ENCODE data around the gene MANSC1.
"Not testable (repeated sequence)": the region's sequence is repeated elsewhere in the genome, so short reads cannot be mapped to it uniquely, and the experiment has no call there.

MANSC1 gene

DNA sequence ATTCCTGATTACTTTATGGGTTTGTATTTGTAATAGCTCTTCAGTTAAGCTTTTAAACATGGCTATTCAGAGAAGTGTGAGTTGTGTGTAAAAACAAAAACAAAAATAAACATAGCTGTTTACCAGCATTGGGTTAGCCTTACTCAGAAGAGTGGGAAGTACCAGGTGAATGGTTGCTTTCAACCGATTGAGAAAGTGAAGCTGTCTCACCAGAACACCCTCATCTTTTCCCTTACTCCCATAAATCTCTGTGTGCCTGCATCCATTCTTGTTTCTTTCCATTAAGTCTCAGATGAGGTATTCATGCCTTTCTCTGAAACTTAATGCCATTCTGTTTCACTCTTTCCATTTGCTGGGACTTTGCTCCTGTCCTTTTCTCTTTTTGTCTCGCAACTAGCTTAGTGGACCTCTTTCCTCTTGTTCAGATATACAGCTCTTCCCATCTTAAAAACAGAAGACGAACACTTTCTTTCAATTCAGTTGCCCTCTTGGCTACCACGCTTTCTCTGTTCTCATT is 17.5 kb upstream of the MANSC1 start:
- no peak for DNase-seq
- in situ Hi-C loops (cut with HindIII; ENCODE audit: low pct_ligation_motif_present, low pct_unique_long_range_greater_than_20kb, low sequenced_read_pairs): no loop called here

DNA sequence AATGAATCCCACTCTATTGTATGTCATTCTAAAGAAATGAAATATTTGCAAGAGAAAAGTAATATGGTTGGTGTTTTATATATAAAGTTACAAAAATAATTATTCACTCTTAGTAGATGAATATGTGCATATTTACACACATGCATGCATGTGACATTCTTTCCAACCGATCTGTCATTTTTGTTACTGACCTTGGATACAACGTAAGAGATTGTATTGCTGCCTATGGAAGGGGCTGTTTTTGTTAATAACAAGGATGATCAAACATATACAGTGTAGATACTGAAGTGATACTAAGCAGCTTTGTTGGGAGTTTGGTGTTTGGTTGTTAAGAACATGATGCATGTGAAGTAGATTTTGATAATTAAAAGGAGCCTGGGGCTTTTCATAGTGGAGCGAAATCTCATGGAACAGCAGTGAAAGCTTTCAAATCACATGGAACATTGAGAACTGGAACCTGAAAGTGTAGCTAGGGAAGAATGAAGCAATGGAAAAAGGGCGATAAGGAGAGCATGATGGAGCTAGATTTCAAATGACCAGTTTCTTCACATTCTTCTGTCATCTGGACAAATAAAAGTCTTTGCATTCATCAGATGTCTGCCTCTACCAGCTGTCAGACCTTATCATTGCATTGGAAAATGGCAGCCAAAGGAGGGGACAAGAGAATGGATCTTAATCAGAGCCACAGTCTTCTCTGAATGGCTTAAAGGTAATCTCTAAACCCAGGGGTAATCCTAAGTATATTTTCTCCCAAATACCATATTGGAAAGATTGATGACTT is 16.8 kb upstream of the MANSC1 start:
- no peak for DNase-seq
- in situ Hi-C loops (cut with HindIII; ENCODE audit: low pct_ligation_motif_present, low pct_unique_long_range_greater_than_20kb, low sequenced_read_pairs): no loop called here

DNA sequence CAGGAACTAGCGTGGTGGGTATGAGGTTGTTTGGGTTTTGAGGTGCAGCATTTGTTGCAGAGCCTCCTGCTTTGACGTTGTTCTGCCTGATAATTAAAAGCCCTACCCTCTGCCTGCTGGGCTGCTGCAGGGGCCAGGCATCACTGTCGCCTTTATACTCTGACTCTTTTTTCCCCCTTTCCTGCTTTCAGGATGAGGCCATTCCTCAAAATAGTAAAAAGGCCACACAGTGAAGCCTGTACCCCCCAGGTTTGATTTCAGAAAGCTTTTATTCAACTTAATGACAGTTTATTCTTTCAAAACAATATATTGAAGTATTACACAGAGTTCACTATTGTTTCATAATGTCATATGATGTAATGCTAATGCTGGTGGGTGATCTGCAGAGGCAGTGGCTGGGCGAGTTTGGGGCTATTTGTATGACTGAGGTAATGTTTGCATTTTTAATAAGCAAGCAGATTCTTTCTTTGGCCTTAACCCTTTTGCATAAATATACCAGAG is 15.9 kb upstream of the MANSC1 start:
- DNase-seq: no peak
- in situ Hi-C loops (cut with HindIII; ENCODE audit: low pct_ligation_motif_present, low pct_unique_long_range_greater_than_20kb, low sequenced_read_pairs): no loop called here

DNA sequence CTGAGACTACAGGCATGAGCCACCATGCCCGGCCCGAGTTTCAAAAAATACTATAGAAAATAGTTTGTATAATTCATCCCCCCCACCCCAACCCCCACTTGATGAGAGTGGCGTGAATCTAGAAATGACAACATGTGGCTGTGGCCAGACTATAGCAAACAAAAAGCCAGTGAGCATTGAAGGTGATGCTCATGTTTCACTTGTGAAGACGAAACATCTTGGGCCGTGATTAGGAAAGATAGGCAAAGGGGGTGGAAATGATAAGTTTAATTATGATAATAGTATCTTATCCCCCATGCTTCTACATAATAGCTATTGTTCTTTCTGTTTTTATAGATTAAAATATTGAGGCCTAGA is 15.4 kb upstream of the MANSC1 start:
- in situ Hi-C loops (cut with HindIII; ENCODE audit: low pct_ligation_motif_present, low pct_unique_long_range_greater_than_20kb, low sequenced_read_pairs): no loop called here

DNA sequence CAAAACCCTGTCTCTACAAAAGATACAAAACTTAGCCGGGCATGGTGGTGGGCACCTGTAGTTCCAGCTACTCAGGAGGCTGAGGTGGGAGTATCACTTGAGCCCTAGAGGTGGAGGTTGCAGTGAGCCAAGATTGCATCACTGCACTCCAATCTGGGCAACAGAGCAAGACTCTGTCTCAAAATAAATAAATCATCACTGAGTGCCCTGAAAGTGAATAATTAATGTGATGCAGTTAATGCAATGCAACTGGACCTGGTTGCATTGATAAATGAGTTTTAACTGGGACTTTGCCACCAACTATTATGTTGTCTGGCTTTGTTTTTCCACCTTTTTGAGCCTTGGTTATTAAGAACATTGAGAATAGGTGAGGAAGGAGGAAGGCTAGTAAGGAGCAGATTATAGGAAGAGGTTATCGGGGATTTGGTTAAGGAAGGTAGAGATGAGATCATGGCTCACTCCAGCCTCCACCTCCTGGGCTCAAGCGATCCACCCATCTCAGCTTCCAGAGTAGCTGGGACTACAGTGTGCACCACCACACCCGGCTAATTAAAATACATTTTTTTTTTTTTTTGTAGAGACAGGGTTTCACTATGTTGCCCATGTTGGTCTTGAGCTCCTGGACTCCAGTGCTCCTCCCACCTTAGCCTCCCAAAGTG is 14.9 kb upstream of the MANSC1 start:
- no peak for DNase-seq
- in situ Hi-C loops (cut with HindIII; ENCODE audit: low pct_ligation_motif_present, low pct_unique_long_range_greater_than_20kb, low sequenced_read_pairs): no loop called here

More for the DNA sequence above, 15.4 kb upstream of the MANSC1 start:
- no peak for DNase-seq

DNA sequence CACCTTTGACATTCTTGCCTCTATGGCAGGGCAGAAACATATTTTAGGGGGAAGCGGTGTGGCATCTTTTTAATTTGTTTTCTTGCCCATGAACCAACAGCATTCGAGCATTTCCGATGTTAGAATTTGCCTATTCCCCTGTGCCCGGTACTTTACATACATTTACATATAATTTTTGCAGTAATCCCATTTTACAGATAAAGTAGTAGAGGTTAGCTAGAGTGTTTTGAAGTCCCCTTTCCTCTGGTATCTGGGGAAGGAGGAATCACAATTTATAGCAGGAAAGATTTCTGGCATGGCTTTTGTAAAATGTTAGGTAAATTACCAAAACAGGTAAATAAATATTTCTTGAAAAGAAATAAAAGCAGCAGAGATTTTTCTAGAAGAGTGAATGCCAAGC is 8.5 kb upstream of the MANSC1 start:
- in situ Hi-C loops (cut with HindIII; ENCODE audit: low pct_ligation_motif_present, low pct_unique_long_range_greater_than_20kb, low sequenced_read_pairs): no loop called here

DNA sequence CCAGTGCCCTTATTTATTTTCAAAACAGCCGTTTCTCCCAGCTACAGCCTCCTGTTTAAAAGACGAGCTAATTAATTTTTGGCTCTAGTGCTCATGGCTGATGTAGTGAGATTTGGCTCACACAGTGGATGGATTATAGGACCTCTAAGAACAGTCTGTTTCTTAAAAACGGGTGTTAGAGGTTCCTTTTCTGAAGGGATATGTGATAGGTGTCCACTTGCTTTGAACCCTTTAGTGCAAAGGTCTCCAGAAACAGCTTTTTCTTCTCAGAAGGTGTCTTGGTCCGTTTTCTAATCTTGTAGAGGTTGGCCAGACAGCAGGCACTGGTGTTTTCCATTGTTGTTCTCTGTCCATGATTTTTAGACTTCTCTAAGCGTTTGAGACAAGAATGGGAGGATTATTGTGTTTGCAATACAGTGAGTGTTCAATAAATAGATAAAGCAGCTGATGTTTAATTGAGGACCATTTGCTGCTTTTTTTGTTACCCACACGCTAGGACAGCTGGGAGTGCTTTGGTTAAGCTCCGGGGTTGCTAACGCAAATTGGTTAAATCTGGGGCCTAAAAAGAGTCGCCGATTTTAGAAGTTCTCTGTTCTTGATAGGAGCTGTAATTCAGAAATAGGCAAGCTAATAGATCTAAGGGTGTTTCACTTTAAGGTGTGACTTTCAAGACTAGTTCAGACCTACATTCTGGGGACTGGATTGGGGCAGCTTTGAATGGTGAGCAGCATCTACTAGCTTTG is 7.8 kb upstream of the MANSC1 start:
- in situ Hi-C loops (cut with HindIII; ENCODE audit: low pct_ligation_motif_present, low pct_unique_long_range_greater_than_20kb, low sequenced_read_pairs): no loop called here
- DNase-seq: peak; percentile 21

More for the DNA sequence above, 8.5 kb upstream of the MANSC1 start:
- DNase-seq: no peak

DNA sequence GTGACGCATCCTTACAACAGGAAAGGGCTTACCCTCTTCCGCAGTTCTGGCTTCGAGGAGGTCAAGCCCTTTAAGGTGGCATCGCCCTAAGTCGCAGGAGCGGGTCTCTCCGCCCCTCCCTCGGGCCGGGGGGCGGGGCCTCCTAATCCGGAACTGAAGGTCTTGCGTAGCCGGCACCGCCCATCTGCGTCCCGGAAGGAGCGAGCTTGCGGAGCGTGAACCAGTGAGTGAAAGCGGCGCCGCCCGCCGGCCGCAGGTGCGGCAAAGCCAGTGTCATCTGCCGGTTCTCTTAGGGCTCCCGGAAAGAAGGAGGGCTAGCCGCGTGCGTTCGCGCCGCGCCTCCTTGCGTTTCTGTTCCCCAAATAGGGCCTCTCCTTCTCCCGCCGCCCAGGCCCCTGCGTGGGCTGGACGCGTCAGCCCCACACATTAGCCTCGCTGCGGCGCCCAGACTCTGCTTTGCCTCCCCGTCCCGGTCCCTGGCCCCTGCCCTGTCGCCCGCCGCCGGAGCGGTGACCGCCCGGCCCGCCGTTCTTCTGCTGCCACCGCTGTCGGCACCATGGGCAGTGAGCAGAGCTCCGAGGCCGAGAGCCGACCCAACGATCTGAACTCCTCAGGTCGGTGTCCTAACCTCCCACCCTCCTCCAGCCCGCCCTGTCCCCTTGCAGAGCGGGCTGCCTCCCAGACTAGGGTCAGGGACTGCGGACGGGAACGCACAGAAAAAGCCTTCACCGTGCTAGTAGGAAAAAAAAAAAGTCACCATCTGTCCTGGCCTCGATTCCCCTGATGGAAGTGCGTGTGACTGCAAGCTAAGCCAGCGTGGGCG is 7.1 kb upstream of the MANSC1 start, which contains the start of gene BORCS5:
Gene BORCS5 (plus strand): TSS at position 183 of the 823 bp plus-strand sequence. CDS start 374 bp downstream, at position 557.
- in situ Hi-C loops (cut with HindIII; ENCODE audit: low pct_ligation_motif_present, low pct_unique_long_range_greater_than_20kb, low sequenced_read_pairs): no loop called here
- peak; percentile 100 for DNase-seq

DNA sequence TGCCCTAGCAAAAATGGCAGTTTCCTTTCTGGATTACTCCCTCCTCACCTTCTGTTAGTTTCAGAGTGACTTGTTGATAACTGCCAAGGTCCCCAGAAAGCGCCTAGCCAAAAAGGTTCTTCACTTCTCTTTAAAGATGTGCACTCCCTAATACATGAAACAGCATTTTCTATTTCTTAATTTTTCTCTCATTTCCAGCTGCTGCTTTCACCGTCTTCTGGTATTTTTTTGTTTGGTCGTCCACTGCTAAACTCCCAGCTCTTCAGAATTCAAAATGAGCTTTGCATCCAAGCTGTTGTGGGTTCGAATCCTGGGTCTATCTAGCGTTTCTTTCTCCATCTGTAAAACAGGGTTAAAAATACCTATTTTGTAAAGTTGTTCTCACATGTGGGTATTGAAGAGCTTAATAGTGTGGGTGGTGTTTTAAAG is 6.4 kb upstream of the MANSC1 start:
- in situ Hi-C loops (cut with HindIII; ENCODE audit: low pct_ligation_motif_present, low pct_unique_long_range_greater_than_20kb, low sequenced_read_pairs): no loop called here

DNA sequence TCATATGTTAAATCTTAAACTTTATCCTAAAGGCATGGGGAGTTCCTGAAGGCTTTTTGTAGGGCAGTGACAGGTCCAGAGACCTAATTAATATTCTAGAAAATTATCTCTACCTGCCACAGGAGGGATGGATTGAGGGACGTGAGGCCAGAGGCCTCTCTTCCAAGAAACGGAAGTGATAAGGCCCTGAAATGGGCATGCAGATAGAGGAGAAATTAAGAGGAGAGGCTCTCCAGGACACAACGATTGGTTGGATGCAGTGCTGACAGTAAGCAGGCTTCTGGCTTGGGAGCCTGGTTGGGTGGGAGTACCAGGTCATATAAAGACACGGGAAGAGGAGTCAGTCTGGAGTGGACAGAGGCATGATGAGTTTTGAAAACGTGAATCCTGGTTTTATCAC is 3.8 kb upstream of the MANSC1 start:
- no peak for DNase-seq
- in situ Hi-C loops (cut with HindIII; ENCODE audit: low pct_ligation_motif_present, low pct_unique_long_range_greater_than_20kb, low sequenced_read_pairs): no loop called here

More for the DNA sequence above, 6.4 kb upstream of the MANSC1 start:
- no peak for DNase-seq

DNA sequence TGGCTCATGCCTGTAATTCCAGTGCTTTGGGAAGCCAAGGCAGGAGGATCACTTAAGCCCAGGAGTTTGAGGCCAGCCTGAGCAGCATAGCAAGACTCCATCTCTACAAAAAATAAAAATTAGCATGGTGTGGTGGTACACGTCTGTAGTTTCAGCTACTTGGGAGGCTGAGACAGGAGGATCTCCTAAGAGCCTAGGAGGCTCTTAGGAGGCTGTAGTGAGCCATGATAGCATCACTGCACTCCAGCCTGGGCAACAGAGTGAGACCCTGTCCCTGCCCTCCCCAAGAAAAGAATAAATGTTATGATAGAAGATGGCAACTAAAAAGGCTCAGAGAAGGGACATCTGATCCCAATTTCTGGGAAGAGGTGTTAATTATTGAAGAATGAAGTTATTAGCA is 3.2 kb upstream of the MANSC1 start:
- in situ Hi-C loops (cut with HindIII; ENCODE audit: low pct_ligation_motif_present, low pct_unique_long_range_greater_than_20kb, low sequenced_read_pairs): no loop called here

DNA sequence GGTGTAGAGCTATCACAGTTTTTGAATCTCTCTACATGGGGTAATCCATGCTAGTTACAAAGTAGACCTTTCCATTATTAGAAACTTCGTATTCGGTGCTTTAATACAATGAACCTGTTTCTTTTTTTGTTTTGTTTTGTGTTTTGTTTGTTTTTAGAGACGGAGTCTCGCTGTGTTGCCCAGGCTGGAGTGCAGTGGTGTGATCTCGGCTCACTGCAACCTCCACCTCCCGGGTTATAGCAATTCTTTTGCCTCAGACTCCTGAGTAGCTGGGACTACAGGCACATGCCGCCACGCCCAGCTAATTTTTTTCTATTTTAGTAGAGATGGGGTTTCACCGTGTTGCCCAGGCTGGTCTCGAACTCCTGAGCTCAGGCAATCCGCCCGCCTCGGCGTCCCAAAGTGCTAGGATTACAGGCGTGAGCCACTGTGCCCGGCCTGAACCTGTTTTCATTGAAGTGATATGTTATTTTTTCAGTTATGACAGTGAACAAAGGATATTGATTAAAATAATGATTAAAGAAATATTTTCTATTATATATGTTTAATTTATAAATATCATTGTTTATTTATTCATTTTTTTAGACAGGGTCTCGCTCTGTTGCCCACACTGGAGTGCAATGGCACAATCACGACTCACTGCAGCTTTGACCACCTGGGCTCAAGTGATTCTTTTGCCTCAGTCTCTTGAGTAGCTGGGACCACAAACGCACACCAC is 1.6 kb upstream of the MANSC1 start:
- in situ Hi-C loops (cut with HindIII; ENCODE audit: low pct_ligation_motif_present, low pct_unique_long_range_greater_than_20kb, low sequenced_read_pairs); DNase-seq: not testable (repeated sequence)

More for the DNA sequence above, 3.2 kb upstream of the MANSC1 start:
- DNase-seq: no peak

DNA sequence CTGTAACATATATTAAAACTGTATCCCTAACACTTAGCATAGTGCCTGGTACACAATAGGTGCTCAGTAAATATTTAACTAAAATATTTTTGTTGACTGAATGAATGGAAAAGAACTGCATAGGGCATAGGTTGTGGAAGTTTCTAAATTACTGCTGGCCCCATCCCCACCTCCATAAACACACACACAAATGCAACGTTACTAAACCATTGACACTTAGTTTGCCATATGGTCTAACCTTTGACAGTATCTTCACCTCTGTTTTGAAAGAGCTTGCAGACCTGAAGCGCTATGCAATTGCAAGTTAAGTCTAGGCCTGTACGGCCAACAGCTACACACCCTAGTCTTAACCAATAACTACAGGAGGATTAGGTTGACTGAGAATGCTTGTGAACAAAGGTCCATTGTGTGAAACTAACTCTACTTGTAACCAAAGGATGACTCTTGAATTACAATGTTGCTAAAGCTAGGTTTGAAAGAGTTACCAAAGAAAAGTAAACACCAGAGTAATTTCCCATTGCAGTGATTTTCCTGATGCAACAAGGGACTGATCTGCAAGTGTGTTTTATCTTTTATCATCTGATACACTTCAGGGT is 924 bp upstream of the MANSC1 start:
- in situ Hi-C loops (cut with HindIII; ENCODE audit: low pct_ligation_motif_present, low pct_unique_long_range_greater_than_20kb, low sequenced_read_pairs): no loop called here
- no peak for DNase-seq

DNA sequence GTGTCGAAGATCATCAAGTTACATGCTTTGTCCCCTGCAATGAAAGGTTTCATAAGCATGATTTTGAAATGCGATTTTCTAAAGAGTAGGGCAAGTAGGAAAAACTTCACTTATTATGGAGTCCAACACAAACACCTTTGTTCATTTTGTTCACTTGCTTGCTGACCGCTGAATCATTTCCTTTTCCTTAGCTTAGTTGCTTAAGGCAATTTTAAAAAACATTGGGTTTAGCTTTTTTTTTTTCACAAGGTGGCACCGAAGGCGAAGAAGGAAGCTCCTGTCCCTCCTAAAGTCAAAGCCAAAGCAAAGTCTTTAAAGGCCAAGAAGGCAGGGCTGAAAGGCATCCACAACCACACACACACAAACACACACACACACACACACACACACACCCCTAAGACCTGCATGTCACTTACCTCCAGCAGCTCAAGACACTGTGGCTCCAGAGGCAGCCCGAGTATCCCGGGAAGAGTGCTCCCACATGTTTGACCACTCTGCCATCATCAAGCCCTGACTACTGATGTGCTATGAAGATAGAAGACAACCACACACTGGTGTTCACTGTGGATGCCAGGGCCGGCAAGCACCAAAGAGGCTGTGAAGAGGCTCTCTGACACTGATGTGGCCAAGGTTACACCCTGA is 11.4 kb downstream of the MANSC1 start:
- DNase-seq: no peak
- in situ Hi-C loops (cut with HindIII; ENCODE audit: low pct_ligation_motif_present, low pct_unique_long_range_greater_than_20kb, low sequenced_read_pairs): loop anchor here (25.0 kb wide), 2 partner anchors 251 to 751 kb away; no protein-coding TSS in a partner anchor

DNA sequence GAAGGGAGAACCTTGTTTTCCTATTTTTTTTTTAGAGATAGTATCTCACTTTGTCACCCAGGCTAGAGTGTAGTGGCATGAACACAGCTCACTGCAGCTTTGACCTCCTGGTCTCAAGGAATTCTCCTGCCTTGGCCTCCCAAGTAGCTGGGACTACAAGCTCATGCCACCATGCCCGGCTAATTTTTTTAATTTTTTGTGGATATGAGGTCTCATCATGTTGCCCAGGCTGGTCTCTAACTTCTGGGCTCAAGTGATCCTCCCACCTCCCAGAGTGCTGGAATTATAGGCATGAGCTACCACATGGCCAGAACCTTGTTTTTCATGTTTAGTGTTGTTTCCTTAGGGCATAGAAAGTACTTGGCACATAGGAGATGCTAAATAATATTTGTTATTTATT is 13.5 kb downstream of the MANSC1 start:
- in situ Hi-C loops (cut with HindIII; ENCODE audit: low pct_ligation_motif_present, low pct_unique_long_range_greater_than_20kb, low sequenced_read_pairs): loop anchor here (25.0 kb wide), 2 partner anchors 249 to 749 kb away; no protein-coding TSS in a partner anchor
- no peak for DNase-seq

DNA sequence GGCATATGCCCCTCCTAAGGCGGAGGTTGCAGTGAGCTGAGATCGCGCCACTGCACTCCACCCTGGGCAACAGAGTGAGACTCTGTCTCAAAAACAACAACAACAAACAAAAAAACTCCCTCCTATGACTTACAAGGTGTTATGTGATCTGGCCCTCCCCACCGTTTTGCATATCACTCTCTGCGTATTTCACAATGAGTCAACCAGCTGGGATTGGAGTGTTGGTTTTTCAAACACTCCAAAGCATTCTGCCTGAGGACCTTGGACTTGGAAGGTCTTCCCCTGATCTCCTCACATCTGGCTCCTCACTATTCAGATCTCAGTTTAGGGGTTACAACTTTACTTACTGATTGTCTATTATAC is 14.0 kb downstream of the MANSC1 start:
- in situ Hi-C loops (cut with HindIII; ENCODE audit: low pct_ligation_motif_present, low pct_unique_long_range_greater_than_20kb, low sequenced_read_pairs): loop anchor here (25.0 kb wide), 2 partner anchors 249 to 749 kb away; no protein-coding TSS in a partner anchor
- DNase-seq: no peak

Data from ACHN (cell line).